G401 (cell line): ENCODE results near the gene RNU5D-1. TPM values are rescaled to one million over a fixed set of nuclear protein-coding genes. Genes with fewer than 3 reads are reported as not detected.
A peak's percentile ranks its signal among the peaks of the same experiment; 100 is the strongest.
"Not testable (repeated sequence)": the region's sequence is repeated elsewhere in the genome, so short reads cannot be mapped to it uniquely, and the experiment has no call there.

Experiments
- DNase-seq: peaks from one replicate; pipeline ENCODE4 v3.0.0-alpha.2; 2015; ENCODE audit warnings: low spot score
- in situ Hi-C: cut with HindIII; loops from 2 replicates; pipeline ENCODE4 v1.10.0; 2016; ENCODE audit warnings: low sequenced_read_pairs, mixed read lengths
- total RNA-seq: library from RNA; depleted of rRNA; stranded (reverse); fragments of >200 nt; shearing (Covaris generic); gene quantifications from 2 replicates; pipeline ENCODE4 v1.2.3, GENCODE V29; 2014; rRNA removed

RNU5D-1 gene
- not detected in 2 replicates for total RNA-seq

GRCh38 chr1:44730741-44731512, at the start of gene RNU5D-1:
RNU5D-1 (minus strand) TSS chr1:44731170.
- peak; percentile 94 for DNase-seq
- in situ Hi-C loops: no loop called here

- no peak for DNase-seq
- in situ Hi-C loops: no loop called here
These were observed 49.7 kb upstream of the RNU5D-1 start for GRCh38 chr1:44780583-44781121.

GRCh38 chr1:44778705-44779576, 48.0 kb upstream of the RNU5D-1 start:
- in situ Hi-C loops: no loop called here
- DNase-seq: no peak

GRCh38 chr1:44777969-44778635, 47.1 kb upstream of the RNU5D-1 start:
- in situ Hi-C loops: no loop called here
- DNase-seq: no peak

GRCh38 chr1:44777547-44777946, 46.6 kb upstream of the RNU5D-1 start:
- in situ Hi-C loops: no loop called here
- no peak for DNase-seq

- no peak for DNase-seq
- in situ Hi-C loops: no loop called here
These were observed 45.7 kb upstream of the RNU5D-1 start for GRCh38 chr1:44776730-44777068.

- DNase-seq: no peak
- in situ Hi-C loops: no loop called here
These were observed 45.2 kb upstream of the RNU5D-1 start for GRCh38 chr1:44775930-44776729.

- DNase-seq: peak; percentile 95
- in situ Hi-C loops: no loop called here
These were observed 44.3 kb upstream of the RNU5D-1 start, which contains the start of gene RPS8 for GRCh38 chr1:44775078-44775929. RPS8 (plus strand) TSS chr1:44775540; CDS start chr1:44775597, 57 bp downstream.

GRCh38 chr1:44766421-44766820, 35.5 kb upstream of the RNU5D-1 start:
- DNase-seq, in situ Hi-C loops: not testable (repeated sequence)

GRCh38 chr1:44760876-44761275, 29.9 kb upstream of the RNU5D-1 start:
- DNase-seq: no peak
- in situ Hi-C loops: no loop called here

GRCh38 chr1:44759077-44759476, 28.1 kb upstream of the RNU5D-1 start:
- no peak for DNase-seq
- in situ Hi-C loops: no loop called here

GRCh38 chr1:44757420-44757819, 26.4 kb upstream of the RNU5D-1 start:
- in situ Hi-C loops: no loop called here
- DNase-seq: no peak

GRCh38 chr1:44747878-44748277, 16.9 kb upstream of the RNU5D-1 start:
- DNase-seq: no peak
- in situ Hi-C loops: no loop called here

- in situ Hi-C loops: no loop called here
- no peak for DNase-seq
These were observed 12.2 kb upstream of the RNU5D-1 start for GRCh38 chr1:44743211-44743610.

- DNase-seq: no peak
- in situ Hi-C loops: no loop called here
These were observed 9.2 kb upstream of the RNU5D-1 start for GRCh38 chr1:44740179-44740617.

GRCh38 chr1:44739307-44740178, 8.6 kb upstream of the RNU5D-1 start, which contains the start of gene KIF2C:
KIF2C (plus strand) TSS chr1:44739837; CDS start chr1:44739933, 96 bp downstream.
- in situ Hi-C loops: no loop called here
- DNase-seq: peak; percentile 97

GRCh38 chr1:44738953-44739306, 8.0 kb upstream of the RNU5D-1 start:
- in situ Hi-C loops, DNase-seq: not testable (repeated sequence)
